Measurements from ENCODE around the gene SORCS2.

The SORCS2 gene

GRCh38 chr4:7474320-7474719 is 282.0 kb downstream of the SORCS2 start:
- ChIA-PET POLR2A (ENCODE audit: low non-redundant PET) (no interaction called here), CTCF (no interaction called here)
- H3K27ac ChIP-seq, result no peak overlapping the region
- no peak for DNase-seq (ENCODE audit: low spot score)
- no peak for TF ChIP-seq CTCF (conservative IDR thresholded peaks at IDR 0.05; ENCODE audit: low read depth)

GRCh38 chr4:7475207-7475606 is 282.9 kb downstream of the SORCS2 start:
- ChIA-PET POLR2A (ENCODE audit: low non-redundant PET) (no interaction called here), CTCF (no interaction called here)

GRCh38 chr4:7476820-7477219 is 284.5 kb downstream of the SORCS2 start:
- no peak for TF ChIP-seq CTCF (conservative IDR thresholded peaks at IDR 0.05; ENCODE audit: low read depth)
- DNase-seq (ENCODE audit: low spot score), result no peak
- H3K27ac ChIP-seq, result no peak overlapping the region
- ChIA-PET POLR2A (ENCODE audit: low non-redundant PET) (no interaction called here), CTCF (no interaction called here)

More at GRCh38 chr4:7475207-7475606, 282.9 kb downstream of the SORCS2 start:
- TF ChIP-seq CTCF (conservative IDR thresholded peaks at IDR 0.05; ENCODE audit: low read depth), result no peak
- no peak for DNase-seq (ENCODE audit: low spot score)
- no peak overlapping the region for H3K27ac ChIP-seq

- no peak for DNase-seq (ENCODE audit: low spot score)
- no peak for TF ChIP-seq CTCF (conservative IDR thresholded peaks at IDR 0.05; ENCODE audit: low read depth)
- H3K27ac ChIP-seq, result no peak overlapping the region
- ChIA-PET CTCF (no interaction called here), POLR2A (ENCODE audit: low non-redundant PET) (no interaction called here)
Measured at GRCh38 chr4:7477695-7478094, 285.4 kb downstream of the SORCS2 start.

- CTCF ChIA-PET, result interaction anchor here (0.6 to 0.7 kb wide), 2 partner anchors 41 to 287 kb away, joined by 3 to 4 read pairs; no protein-coding TSS in a partner anchor
- POLR2A ChIA-PET (ENCODE audit: low non-redundant PET), result no interaction called here
- no peak for DNase-seq (ENCODE audit: low spot score)
Measured at GRCh38 chr4:7478665-7479064, 286.3 kb downstream of the SORCS2 start.

GRCh38 chr4:7480423-7480822 is 288.1 kb downstream of the SORCS2 start:
- CTCF ChIA-PET, result no interaction called here
- no peak for TF ChIP-seq CTCF (conservative IDR thresholded peaks at IDR 0.05; ENCODE audit: low read depth)
- no peak for DNase-seq (ENCODE audit: low spot score)

More at GRCh38 chr4:7478665-7479064, 286.3 kb downstream of the SORCS2 start:
- no peak overlapping the region for H3K27ac ChIP-seq
- TF ChIP-seq CTCF (conservative IDR thresholded peaks at IDR 0.05; ENCODE audit: low read depth), result no peak

GRCh38 chr4:7481227-7481626 is 288.9 kb downstream of the SORCS2 start:
- ChIA-PET POLR2A (ENCODE audit: low non-redundant PET) (no interaction called here), CTCF (interaction anchor here (0.7 kb wide), 1 partner anchor 149 kb away, joined by 6 read pairs; no protein-coding TSS in a partner anchor)
- no peak for TF ChIP-seq CTCF (conservative IDR thresholded peaks at IDR 0.05; ENCODE audit: low read depth)
- H3K27ac ChIP-seq, result no peak overlapping the region
- DNase-seq (ENCODE audit: low spot score), result no peak

More at GRCh38 chr4:7480423-7480822, 288.1 kb downstream of the SORCS2 start:
- POLR2A ChIA-PET (ENCODE audit: low non-redundant PET), result no interaction called here
- H3K27ac ChIP-seq, result no peak overlapping the region

Data from RWPE1 (cell line).